Activated CD8-positive, alpha-beta memory T cell treated with anti-CD3 and anti-CD28 coated beads, Interleukin-2, amount 50 U/mL, for 4 hours (primary cell): ENCODE results near the gene NDUFB4.

ENCODE experiments used
- DNase-seq: peaks from one replicate; pipeline ENCODE4 v3.0.0-alpha.2; 2020

The NDUFB4 gene

GRCh38 chr3:120596116-120596852, at the start of gene NDUFB4:
NDUFB4 (plus strand) TSS chr3:120596336; CDS start chr3:120596360, 24 bp downstream.
- DNase-seq: peak; percentile 94

DNA sequence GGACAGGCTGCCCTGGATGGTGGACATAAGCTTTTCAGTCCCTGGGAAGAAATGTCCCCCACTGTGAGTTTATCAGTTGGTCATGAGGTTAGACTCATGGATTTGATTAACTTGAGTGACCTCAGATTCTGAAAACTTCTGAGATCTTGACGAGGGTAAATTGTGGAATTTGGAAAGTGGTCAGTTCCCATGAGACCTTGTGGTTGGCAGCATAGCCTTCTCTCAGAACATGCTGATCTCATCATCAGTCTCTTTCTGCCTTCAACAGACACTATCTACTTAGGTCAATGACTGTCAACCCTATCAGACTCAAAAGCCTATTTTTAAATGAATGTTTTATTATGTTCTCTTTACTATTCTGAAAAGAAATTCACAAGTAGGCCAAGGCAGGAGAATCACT, 45.6 kb upstream of the NDUFB4 start:
- no peak for DNase-seq

- no peak for DNase-seq
Observed at GRCh38 chr3:120552184-120553172, 43.7 kb upstream of the NDUFB4 start.

GRCh38 chr3:120554812-120555606, 41.1 kb upstream of the NDUFB4 start:
- DNase-seq: no peak

- DNase-seq: no peak
Observed at GRCh38 chr3:120555657-120556509, 40.3 kb upstream of the NDUFB4 start.

DNA sequence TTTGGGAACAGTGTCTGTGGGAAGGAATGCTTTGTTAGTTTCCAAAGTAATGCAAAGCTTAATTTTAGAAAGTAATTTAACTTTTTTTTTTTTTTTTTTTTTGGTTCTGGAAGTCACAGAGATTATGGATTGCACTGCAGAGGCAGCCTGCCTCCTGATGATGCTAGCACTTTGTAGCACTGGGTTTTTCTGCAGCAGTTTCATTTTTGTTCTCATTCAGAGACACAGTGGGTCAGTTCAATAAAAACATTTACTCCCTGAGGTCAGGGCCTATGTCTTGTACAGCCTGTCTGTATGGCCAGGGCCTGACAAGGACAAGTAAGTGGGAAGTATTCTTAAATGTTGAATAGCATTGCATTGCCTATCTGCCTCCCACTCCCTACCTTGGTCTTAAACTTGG, 39.0 kb upstream of the NDUFB4 start:
- DNase-seq: no peak

- peak; percentile 82 for DNase-seq
Observed at GRCh38 chr3:120558771-120559241, 37.3 kb upstream of the NDUFB4 start.

- no peak for DNase-seq
Observed at GRCh38 chr3:120559242-120560061, 36.7 kb upstream of the NDUFB4 start.

DNA sequence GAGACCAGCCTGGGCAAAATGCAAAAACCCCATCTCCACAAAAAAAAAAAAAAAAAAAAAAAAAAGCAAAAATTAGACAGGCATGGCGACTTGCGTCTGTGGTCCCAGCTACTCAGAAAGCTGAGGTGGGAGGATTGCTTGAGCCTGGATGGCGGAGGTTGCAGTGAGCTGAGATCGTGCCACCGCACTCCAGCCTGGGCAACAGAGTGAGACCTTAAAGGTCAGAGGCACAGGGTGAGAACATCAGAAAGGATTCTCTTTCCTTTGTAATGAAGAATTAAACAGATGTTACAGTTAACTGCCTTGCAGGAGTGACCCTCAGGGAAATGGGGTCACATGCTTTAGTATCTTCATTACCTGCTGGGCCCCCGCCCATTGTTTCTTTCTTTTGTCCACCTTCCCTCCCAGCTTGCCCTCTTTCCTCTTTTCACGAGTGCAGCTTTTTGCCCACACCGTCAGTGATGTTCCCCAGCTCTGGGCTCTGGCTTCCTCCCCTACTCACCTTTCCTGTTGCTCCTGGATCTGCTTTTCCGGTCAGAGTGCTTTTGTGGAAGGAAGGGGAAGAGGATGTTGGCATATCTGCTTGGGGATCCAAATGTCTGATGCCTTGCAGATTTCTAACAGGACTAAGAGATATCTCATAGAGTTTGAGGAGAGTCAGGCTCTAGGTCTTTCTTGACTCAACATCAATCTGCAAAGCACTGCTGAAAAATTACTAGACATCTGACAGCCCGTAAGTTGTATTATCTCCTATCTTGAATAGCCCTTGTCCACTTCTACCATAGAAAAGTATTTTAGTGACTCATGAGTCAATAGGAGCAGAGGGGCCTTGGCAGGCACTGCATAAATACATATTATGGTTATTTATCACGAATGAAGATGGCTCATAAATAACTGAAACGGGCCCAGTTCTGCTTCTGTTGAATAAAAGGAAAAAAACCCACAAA, 35.6 kb upstream of the NDUFB4 start:
- no peak for DNase-seq

DNA sequence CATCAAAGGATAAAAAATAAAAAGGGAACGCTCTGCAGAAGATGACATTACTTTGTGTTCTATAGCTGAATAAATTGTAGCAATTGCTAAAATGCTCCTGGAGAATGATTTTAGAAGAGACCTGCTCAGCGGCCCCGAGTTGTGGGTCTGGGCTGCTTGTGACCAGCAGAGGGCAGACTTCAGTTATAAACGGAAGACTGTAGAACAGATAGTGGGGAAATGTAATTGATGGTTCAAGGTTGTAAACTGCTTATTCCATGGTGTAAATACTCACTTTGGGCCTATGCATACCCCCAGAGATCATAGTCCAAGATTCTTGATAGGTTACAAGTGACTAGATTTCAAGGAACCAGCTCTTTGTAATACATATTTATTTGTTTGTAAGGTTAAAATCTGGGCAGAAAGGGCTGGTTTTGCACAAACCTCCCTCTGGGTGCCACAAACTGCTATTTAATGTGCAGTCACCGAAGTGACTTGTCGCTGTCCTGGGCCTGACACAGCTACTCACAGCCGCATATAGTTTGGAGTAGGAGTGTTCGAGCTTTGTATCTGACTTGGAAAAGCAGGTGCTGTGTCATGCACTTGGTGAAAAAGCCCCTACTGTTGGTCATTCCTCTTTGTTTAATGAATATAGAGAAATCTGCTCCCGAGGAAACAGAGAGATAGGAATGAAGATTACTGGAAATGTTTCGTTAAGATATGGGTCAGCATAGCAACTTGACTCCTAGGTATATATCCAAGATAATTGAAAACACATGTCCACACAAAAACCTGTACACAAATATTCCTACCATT, 34.7 kb upstream of the NDUFB4 start:
- DNase-seq: peak; percentile 68

DNA sequence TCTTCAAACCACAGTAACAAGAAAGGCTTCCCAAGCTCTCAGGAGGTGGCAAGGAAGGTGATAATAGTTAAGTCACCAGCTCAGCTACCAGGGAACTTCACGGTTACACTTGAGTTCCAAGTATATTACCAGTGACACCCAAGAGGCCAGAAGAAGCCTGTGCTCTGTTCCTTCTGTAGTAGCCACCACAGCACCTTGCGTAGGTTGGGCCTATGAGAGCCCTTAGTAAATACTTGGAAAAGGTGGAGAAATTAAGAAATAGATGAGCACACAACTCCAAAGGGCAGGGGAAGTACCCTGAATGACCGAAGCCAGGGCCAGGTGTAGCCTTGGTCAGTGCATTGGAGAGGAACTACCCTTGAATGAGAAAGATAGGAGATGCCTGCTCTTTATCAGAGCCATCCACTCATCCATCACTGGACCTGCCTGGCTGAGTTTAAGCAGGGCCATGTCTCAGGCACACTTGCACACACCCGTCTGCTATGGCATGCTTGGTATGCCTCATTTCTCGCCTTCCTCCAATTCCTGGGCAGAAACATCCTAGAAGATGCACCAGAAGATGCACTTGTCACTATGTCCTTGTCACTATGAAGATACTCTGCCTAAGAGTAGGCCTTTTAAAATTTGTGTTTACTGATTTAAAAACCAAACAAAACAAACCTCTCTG, 32.6 kb upstream of the NDUFB4 start:
- no peak for DNase-seq

DNA sequence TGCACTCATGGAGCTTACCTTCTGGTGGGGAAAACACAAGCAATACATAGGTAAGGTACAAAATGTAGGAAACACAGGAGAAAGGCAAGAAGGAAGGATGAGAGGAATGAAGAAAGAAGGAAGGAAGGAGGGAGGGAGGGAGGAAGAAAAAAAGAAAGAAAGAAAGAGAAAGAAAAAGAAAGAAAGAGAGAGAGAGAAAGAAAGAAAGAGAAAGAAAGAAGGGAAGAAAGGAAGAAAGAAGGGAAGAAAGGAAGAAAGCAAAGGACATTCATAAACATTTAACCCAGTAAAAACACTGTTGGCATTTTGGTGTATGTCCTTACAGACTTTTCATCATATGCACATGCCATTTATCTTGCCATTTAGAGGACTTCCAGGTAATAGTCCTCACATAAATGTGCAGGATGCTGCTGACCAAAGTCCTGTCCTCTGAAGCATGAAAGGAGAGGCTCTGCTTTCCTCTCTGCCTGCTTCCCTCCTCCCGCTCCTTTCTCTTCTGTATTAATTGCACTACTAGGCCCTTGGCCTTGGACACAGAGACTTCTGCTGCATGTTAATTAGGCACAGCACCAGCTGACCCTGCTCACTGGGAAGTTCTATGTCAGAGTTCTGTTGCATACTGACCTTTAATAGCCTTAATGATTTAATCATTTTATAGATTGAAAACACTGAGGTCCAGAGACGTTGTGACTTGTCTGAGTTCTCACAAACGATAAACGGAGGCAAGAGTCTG, 29.7 kb upstream of the NDUFB4 start:
- no peak for DNase-seq

GRCh38 chr3:120567370-120568201, 28.6 kb upstream of the NDUFB4 start:
- DNase-seq: no peak

- no peak for DNase-seq
Observed at GRCh38 chr3:120568202-120568531, 28.0 kb upstream of the NDUFB4 start.

DNA sequence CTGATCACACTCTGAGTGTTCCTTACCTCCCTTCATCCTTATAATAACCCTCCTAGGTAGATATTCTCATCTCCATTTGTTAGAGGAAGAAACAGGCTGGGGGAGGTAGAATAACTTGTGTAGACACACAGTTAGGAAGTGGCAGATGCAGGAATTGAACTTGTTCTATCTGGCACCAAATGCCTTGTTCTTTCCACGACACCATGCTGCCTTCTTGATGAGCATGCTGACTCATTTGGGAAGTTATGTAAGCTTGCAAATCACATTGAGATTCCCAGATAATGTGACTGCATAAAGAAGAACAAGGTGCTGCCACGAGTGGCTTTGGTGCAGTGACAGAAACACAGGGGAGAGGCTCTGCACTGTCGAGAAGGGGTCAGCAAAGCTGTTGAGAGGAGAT, 27.5 kb upstream of the NDUFB4 start:
- no peak for DNase-seq

- DNase-seq: no peak
Observed at GRCh38 chr3:120569222-120570057, 26.7 kb upstream of the NDUFB4 start.
